A549 (cell line): Measurements from ENCODE around the gene ULBP1. TPM values are rescaled to one million over a fixed set of nuclear protein-coding genes. Genes with fewer than 3 reads are reported as not detected.

ENCODE experiments used
- ATAC-seq, 2 experiments: fragments of 200-7000 bp in 1 of 2; fragments of >200 bp in 1 of 2; cut with Nextera tagmentation in 1 of 2; cut with Tn5 transposase in 1 of 2; 3 replicates each; pipeline versions ENCODE4 v1.8.0 to v1.9.1; 2018 to 2020; ENCODE audit warnings: mild to moderate bottlenecking in 1 of 2, moderate library complexity in 1 of 2
- CTCF ChIA-PET: fragments of 300-600 bp; sonication (Branson Sonifier 250); formaldehyde crosslinking; extraction: SDS; loops from one replicate; lab custom pipeline; 2021; ENCODE audit warnings: antibody characterized with exemption, inconsistent platforms; lab: Yijun Ruan, JAX
- POLR2A ChIA-PET: fragments of 350-600 bp; formaldehyde crosslinking; extraction: SDS; loops from one replicate; lab custom pipeline; 2021; ENCODE audit warnings: antibody characterized with exemption, inconsistent platforms; lab: Yijun Ruan, JAX
- DNase-seq, 2 experiments: peaks; one replicate each; pipeline versions ENCODE4 v3.0.0 to v3.0.0-alpha.2; 2011 to 2016; ENCODE audit warnings: low read depth in 1 of 2, low spot score in 1 of 2
- FAIRE-seq: peaks from 2 replicates; lab custom pipeline; 2011; peaks lifted over from hg19 to GRCh38; lab: Jason Lieb, UNC
- H3K27ac ChIP-seq, 2 experiments: fragments of >200 bp; sonication (Bioruptor Twin); formaldehyde crosslinking; 3 replicates each; pipeline ENCODE4 v1.5.1; 2016 to 2017
- H3K4me1 ChIP-seq: fragments of >200 bp; sonication (Bioruptor Twin); formaldehyde crosslinking; 3 replicates; pipeline ENCODE4 v1.6.1; 2016
- H3K4me2 ChIP-seq: fragments of >200 bp; sonication (Bioruptor Twin); formaldehyde crosslinking; 3 replicates; pipeline ENCODE4 v1.6.1; 2016
- H3K4me3 ChIP-seq: fragments of >200 bp; sonication (Bioruptor Twin); formaldehyde crosslinking; 3 replicates; pipeline ENCODE4 v1.5.1; 2016
- H3K9me3 ChIP-seq: fragments of >200 bp; sonication (Bioruptor Twin); formaldehyde crosslinking; 3 replicates; pipeline ENCODE4 v1.6.1; 2016
- BHLHE40 ChIP-seq: IDR thresholded peaks from 2 replicates; pipeline ENCODE4 v1.6.1; 2012; ENCODE audit warnings: low read depth, low read length, inconsistent platforms
- EHF ChIP-seq: fragments of 250-450 bp; sonication (Bioruptor Pico); IDR thresholded peaks from 2 replicates; pipeline ENCODE4 v1.5.0; 2020; ENCODE audit warnings: mild to moderate bottlenecking
- EHMT2 ChIP-seq: fragments of 200-600 bp; sonication (generic); IDR thresholded peaks from 2 replicates; pipeline ENCODE4 v1.6.1; 2016; ENCODE audit warnings: antibody characterized with exemption, low read depth, mild to moderate bottlenecking, moderate library complexity
- FOSB ChIP-seq: fragments of 250-450 bp; sonication (Bioruptor Pico); IDR thresholded peaks from 2 replicates; pipeline ENCODE4 v1.5.0; 2020; ENCODE audit warnings: mild to moderate bottlenecking, moderate library complexity
- FOSL2 ChIP-seq, 2 experiments: fragments of 450-650 bp in 1 of 2; fragments of >200 bp in 1 of 2; sonication (Bioruptor Twin) in 1 of 2; formaldehyde crosslinking; IDR thresholded peaks; 2 replicates each; pipeline versions ENCODE4 v1.5.0 to v1.6.1; 2016 to 2020; ENCODE audit warnings: mild to moderate bottlenecking in 1 of 2, moderate library complexity in 1 of 2
- GATA3 ChIP-seq: IDR thresholded peaks from 2 replicates; pipeline ENCODE4 v1.6.1; 2012; ENCODE audit warnings: borderline replicate concordance
- HDAC2 ChIP-seq: fragments of 200-600 bp; sonication (generic); IDR thresholded peaks from 2 replicates; pipeline ENCODE4 v1.6.1; 2016
- HOXA7 ChIP-seq: fragments of 250-450 bp; sonication (Bioruptor Pico); IDR thresholded peaks from 2 replicates; pipeline ENCODE4 v1.5.0; 2020; ENCODE audit warnings: mild to moderate bottlenecking, moderate library complexity
- MAFK ChIP-seq: fragments of 450-650 bp; IDR thresholded peaks from 2 replicates; pipeline ENCODE4 v1.6.1; 2014; ENCODE audit not compliant: partially characterized antibody
- NFE2L2 ChIP-seq: fragments of 150-350 bp; conservative IDR thresholded peaks from 2 replicates; pipeline ENCODE4 v1.6.1; 2014; ENCODE audit warnings: low read length
- RAD21 ChIP-seq, 2 experiments: fragments of >200 bp in 1 of 2; sonication (Bioruptor Twin) in 1 of 2; formaldehyde crosslinking in 1 of 2; IDR thresholded peaks in 1 of 2; conservative IDR thresholded peaks in 1 of 2; 2 replicates in 1 of 2; 3 replicates in 1 of 2; pipeline ENCODE4 v1.6.1; 2012 to 2018; ENCODE audit warnings: inconsistent platforms in 1 of 2
- RARB ChIP-seq: fragments of 250-450 bp; sonication (Bioruptor Pico); IDR thresholded peaks from 2 replicates; pipeline ENCODE4 v1.8.0; 2021; ENCODE audit warnings: mild to moderate bottlenecking, moderate library complexity
- RFX5 ChIP-seq: fragments of 450-650 bp; IDR thresholded peaks from 2 replicates; pipeline ENCODE4 v1.7.1; 2014; ENCODE audit warnings: antibody characterized with exemption, mild to moderate bottlenecking, moderate library complexity
- SMC3 ChIP-seq: fragments of >200 bp; sonication (Bioruptor Twin); formaldehyde crosslinking; IDR thresholded peaks from 3 replicates; pipeline ENCODE4 v1.6.1; 2018; ENCODE audit warnings: inconsistent platforms
- ZC3H11A ChIP-seq: fragments of 450-650 bp; IDR thresholded peaks from 2 replicates; pipeline ENCODE4 v1.6.1; 2014; ENCODE audit warnings: antibody characterized with exemption, mild to moderate bottlenecking
- ZNF302 ChIP-seq: fragments of 250-450 bp; sonication (Bioruptor Pico); IDR thresholded peaks from 2 replicates; pipeline ENCODE4 v1.9.0; 2021; ENCODE audit warnings: inconsistent platforms, mild to moderate bottlenecking, moderate library complexity
- WGBS: methylation state at CpG from one replicate; pipeline ENCODE4 v1.1.6; 2017; ENCODE audit errors: missing lambda C conversion rate; 5-methylcytosine and 5-hydroxymethylcytosine counted together
- polyA plus RNA-seq, 4 experiments: library from polyadenylated mRNA; depleted of rRNA in 3 of 4; stranded (reverse); fragments of >200 nt; fragmentation: RNase III in 1 of 4; extraction: RNeasy Plus Mini Kit Qiagen cat#74134 plus additional on column Dnase treatment in 1 of 4; gene quantifications; 2 replicates in 3 of 4; 3 replicates in 1 of 4; pipeline ENCODE4 v1.2.3, GENCODE V29; 2011 to 2017
- TF ChIP-seq, protein P1 (sequence below): fragments of 150-350 bp; IDR thresholded peaks from 2 replicates; pipeline ENCODE4 v1.6.1; 2014; ENCODE audit warnings: low read depth, mild to moderate bottlenecking, low read length
- TF ChIP-seq, protein P2 (sequence below): fragments of 250-450 bp; sonication (Bioruptor Pico); IDR thresholded peaks from 2 replicates; pipeline ENCODE4 v1.5.0; 2020; ENCODE audit warnings: low read depth, mild to moderate bottlenecking, moderate library complexity
- TF ChIP-seq, protein P3 (sequence below): fragments of 250-450 bp; sonication (Bioruptor Pico); IDR thresholded peaks from 2 replicates; pipeline ENCODE4 v1.5.0; 2021; ENCODE audit warnings: mild to moderate bottlenecking, moderate library complexity, borderline replicate concordance
- TF ChIP-seq, protein P4 (sequence below): IDR thresholded peaks from 2 replicates; pipeline ENCODE4 v1.6.1; 2012

The ULBP1 gene
- polyA plus RNA-seq, 2 of the 4 experiments (the other 2 are of a cell fraction) = 0.89 to 6.6 TPM

DNA sequence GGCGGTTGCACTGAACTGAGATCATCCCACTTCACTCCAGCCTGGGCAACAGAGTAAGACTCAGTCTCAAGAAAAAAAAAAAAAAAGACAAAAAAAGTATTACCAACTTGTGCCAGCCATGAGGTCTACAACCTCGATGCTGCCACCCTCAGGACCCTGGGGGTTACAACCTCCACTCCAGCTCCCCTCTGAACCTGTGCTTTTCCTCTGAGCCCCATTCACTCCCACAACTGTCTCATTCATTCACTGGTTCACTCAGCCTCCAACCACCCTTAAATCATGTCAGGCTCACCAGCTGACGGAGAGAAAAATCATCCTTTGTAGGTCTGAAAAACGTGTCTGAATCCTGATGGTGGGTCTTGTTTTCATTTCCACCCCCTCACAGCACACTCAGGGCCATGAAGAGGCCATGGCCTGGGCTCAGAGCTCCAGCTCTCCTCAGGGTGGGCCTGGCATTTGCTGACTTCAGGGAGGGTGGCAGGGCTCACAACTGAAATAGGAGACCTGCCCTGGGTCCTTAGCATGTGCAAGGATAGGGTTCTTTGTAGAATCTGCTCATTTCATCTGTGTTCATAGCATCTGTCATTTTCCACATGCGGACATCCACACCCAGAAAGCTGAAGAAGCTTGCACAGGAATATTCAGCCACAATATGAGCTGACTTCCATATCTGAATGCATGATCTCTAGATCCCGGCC lies 1.9 kb upstream of the ULBP1 start:
- Histone ChIP-seq H3K9me3 (no peaks in the 10 kb centered on the region), H3K4me3 (no peak overlapping the region), H3K4me2 (no peak overlapping the region), H3K4me1 (peaks cover 8% of the 10 kb centered on the region), H3K27ac (no peak overlapping the region)
- ChIA-PET POLR2A (interaction anchor here (0.9 kb wide), 1 partner anchor 29 kb away, joined by 3 read pairs; no protein-coding TSS in a partner anchor), CTCF (interaction anchor here (0.6 to 1.8 kb wide), 9 partner anchors 27 to 1022 kb away, joined by 3 to 5 read pairs (median 3); no protein-coding TSS in a partner anchor)
- 56% methylated on average over 5 of the region's 6 CpGs for whole genome bisulfite sequencing
- FAIRE-seq (no peak), DNase-seq (peak; percentile 36 to 53), ATAC-seq (peak in 1 of 2 experiments; percentile 63; a peak in 3 of 6 replicates)
- TF ChIP-seq, protein P1, sequence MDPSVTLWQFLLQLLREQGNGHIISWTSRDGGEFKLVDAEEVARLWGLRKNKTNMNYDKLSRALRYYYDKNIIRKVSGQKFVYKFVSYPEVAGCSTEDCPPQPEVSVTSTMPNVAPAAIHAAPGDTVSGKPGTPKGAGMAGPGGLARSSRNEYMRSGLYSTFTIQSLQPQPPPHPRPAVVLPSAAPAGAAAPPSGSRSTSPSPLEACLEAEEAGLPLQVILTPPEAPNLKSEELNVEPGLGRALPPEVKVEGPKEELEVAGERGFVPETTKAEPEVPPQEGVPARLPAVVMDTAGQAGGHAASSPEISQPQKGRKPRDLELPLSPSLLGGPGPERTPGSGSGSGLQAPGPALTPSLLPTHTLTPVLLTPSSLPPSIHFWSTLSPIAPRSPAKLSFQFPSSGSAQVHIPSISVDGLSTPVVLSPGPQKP = no peak
- TF ChIP-seq EHF (CRISPR knock-in tag) (no peak), SMC3 (0 out of 3 replicates have a peak, but pooled peaks have one; percentile 6), RAD21 (conservative IDR thresholded peaks at IDR 0.05 in 1 of 2, IDR thresholded peaks at IDR 0.05 in 1 of 2) (peak; percentile 23 to 38; a peak in 2 of 5 replicates), MAFK (no peak), GATA3 (no peak)

DNA sequence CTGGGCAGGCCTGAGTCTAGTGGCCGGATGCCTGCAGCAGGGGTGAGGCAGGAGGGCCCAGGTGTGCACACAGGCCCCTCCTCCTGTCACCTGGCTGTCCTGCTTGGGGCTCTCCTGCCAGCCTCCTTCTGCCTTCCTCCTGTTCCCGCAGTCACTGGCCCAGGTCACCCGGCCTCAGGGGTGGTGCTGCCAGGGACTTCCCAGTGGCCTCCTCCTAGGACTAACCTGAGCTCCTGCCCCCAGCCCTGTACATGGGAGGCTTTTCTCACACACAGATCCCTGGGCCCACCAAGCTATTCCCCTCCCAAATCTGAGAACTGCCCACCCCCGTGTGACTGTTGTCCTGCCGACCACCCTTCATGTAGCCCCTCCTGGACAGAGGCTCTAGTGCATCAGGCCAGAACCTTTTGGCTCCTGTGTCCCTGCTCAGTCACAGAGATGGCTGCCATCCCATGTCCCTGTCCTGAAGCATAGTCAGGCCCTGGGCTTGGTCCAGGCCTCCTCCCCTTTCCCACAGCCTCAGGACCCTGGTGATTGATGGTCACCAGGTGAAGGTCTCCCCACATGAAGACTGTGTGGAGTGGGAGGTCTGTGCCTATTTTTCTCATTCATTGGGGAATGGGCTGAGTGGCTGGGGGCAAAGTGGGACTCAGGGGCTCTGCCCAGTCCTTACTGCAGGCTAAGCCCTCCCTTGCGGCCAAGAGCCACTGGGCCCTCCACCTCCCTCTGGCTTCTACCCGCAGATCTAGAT lies 1.1 kb upstream of the ULBP1 start:
- Histone ChIP-seq H3K27ac (peak overlapping the region; percentile 78 to 91), H3K4me3 (peak overlapping the region; percentile 47), H3K4me1 (peaks cover 8% of the 10 kb centered on the region), H3K4me2 (peak overlapping the region; percentile 93), H3K9me3 (no peaks in the 10 kb centered on the region)
- no peak for DNase-seq
- WGBS = 71% methylated on average over 7 of the region's 7 CpGs
- no peak; a peak in 1 of 6 replicates for ATAC-seq
- FAIRE-seq = no peak
- CTCF ChIA-PET = interaction anchor here (0.9 to 1.8 kb wide), 5 partner anchors 28 to 433 kb away, joined by 3 to 5 read pairs (median 4); no protein-coding TSS in a partner anchor
- POLR2A ChIA-PET = no interaction called here
- TF ChIP-seq SMC3 (no peak), ZNF302 (no peak), MAFK (no peak), NFE2L2 (no peak), HDAC2 (no peak), ZC3H11A (no peak), RARB (CRISPR knock-in tag) (no peak), EHMT2 (no peak), FOSL2 (IDR thresholded peaks at IDR 0.05) (no peak), FOSL2 (CRISPR knock-in tag; IDR thresholded peaks at IDR 0.05) (no peak), FOSB (no peak), BHLHE40 (no peak), RFX5 (no peak), HOXA7 (CRISPR knock-in tag) (no peak)
- TF ChIP-seq, protein P2, sequence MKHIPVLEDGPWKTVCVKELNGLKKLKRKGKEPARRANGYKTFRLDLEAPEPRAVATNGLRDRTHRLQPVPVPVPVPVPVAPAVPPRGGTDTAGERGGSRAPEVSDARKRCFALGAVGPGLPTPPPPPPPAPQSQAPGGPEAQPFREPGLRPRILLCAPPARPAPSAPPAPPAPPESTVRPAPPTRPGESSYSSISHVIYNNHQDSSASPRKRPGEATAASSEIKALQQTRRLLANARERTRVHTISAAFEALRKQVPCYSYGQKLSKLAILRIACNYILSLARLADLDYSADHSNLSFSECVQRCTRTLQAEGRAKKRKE (CRISPR knock-in tag) = no peak
- TF ChIP-seq, protein P3, sequence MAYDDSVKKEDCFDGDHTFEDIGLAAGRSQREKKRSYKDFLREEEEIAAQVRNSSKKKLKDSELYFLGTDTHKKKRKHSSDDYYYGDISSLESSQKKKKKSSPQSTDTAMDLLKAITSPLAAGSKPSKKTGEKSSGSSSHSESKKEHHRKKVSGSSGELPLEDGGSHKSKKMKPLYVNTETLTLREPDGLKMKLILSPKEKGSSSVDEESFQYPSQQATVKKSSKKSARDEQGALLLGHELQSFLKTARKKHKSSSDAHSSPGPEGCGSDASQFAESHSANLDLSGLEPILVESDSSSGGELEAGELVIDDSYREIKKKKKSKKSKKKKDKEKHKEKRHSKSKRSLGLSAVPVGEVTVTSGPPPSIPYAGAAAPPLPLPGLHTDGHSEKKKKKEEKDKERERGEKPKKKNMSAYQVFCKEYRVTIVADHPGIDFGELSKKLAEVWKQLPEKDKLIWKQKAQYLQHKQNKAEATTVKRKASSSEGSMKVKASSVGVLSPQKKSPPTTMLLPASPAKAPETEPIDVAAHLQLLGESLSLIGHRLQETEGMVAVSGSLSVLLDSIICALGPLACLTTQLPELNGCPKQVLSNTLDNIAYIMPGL = no peak
- TF ChIP-seq, protein P4, sequence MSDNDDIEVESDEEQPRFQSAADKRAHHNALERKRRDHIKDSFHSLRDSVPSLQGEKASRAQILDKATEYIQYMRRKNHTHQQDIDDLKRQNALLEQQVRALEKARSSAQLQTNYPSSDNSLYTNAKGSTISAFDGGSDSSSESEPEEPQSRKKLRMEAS = no peak
